GM06990 (cell line): ENCODE results near the gene MEIKIN.

Experiments used
- DNase-seq: peaks from one replicate; pipeline ENCODE4 v3.0.0-alpha.2; 2011; ENCODE audit not compliant: insufficient read length; ENCODE audit errors: extremely low read depth
- H3K27me3 ChIP-seq: replicated peaks from 2 replicates; pipeline ENCODE4 v1.6.0; 2011; ENCODE audit warnings: low read length; ENCODE audit not compliant: control insufficient read depth, insufficient read depth
- H3K36me3 ChIP-seq: 2 replicates; pipeline ENCODE4 v1.5.1; 2011; ENCODE audit warnings: low read length; ENCODE audit not compliant: control insufficient read depth, insufficient read depth
- H3K4me3 ChIP-seq: replicated peaks from 2 replicates; pipeline ENCODE4 v1.5.1; 2011; ENCODE audit warnings: low read depth, mild to moderate bottlenecking, control low read depth, low read length
- CTCF ChIP-seq: IDR thresholded peaks from 2 replicates; pipeline ENCODE4 v1.5.1; 2011; ENCODE audit warnings: low read length, control low read depth, mild to moderate bottlenecking, inconsistent platforms; ENCODE audit not compliant: insufficient read depth, poor library complexity, severe bottlenecking

Gene MEIKIN

GRCh38 chr5:131957721-131958441 is 12.4 kb upstream of the MEIKIN start:
- no peak for TF ChIP-seq CTCF
- no peak for DNase-seq
- no peaks in the 10 kb centered on the region for H3K27me3 ChIP-seq
- no peaks in the 10 kb centered on the region for H3K36me3 ChIP-seq
- no peak overlapping the region for H3K4me3 ChIP-seq

- no peaks in the 10 kb centered on the region for H3K27me3 ChIP-seq
- no peak for TF ChIP-seq CTCF
- no peaks in the 10 kb centered on the region for H3K36me3 ChIP-seq
- DNase-seq: no peak
- no peak overlapping the region for H3K4me3 ChIP-seq
These were observed 8.5 kb upstream of the MEIKIN start for GRCh38 chr5:131953969-131954368.

- no peak for TF ChIP-seq CTCF
- no peak overlapping the region for H3K4me3 ChIP-seq
- no peaks in the 10 kb centered on the region for H3K27me3 ChIP-seq
- no peaks in the 10 kb centered on the region for H3K36me3 ChIP-seq
- DNase-seq: no peak
These were observed 6.9 kb upstream of the MEIKIN start for GRCh38 chr5:131952301-131952857.

- no peaks in the 10 kb centered on the region for H3K36me3 ChIP-seq
- H3K4me3 ChIP-seq: no peak overlapping the region
- TF ChIP-seq CTCF: no peak
- H3K27me3 ChIP-seq: no peaks in the 10 kb centered on the region
- no peak for DNase-seq
These were observed 5.2 kb upstream of the MEIKIN start for GRCh38 chr5:131950706-131951105.

- Histone ChIP-seq H3K4me3 (no peak overlapping the region), H3K27me3 (no peaks in the 10 kb centered on the region), H3K36me3 (no peaks in the 10 kb centered on the region)
- no peak for TF ChIP-seq CTCF
- no peak for DNase-seq
These were observed 2.0 kb upstream of the MEIKIN start for GRCh38 chr5:131947445-131947844.
